Measurements from ENCODE around the gene SLC52A1.

The SLC52A1 gene

DNA sequence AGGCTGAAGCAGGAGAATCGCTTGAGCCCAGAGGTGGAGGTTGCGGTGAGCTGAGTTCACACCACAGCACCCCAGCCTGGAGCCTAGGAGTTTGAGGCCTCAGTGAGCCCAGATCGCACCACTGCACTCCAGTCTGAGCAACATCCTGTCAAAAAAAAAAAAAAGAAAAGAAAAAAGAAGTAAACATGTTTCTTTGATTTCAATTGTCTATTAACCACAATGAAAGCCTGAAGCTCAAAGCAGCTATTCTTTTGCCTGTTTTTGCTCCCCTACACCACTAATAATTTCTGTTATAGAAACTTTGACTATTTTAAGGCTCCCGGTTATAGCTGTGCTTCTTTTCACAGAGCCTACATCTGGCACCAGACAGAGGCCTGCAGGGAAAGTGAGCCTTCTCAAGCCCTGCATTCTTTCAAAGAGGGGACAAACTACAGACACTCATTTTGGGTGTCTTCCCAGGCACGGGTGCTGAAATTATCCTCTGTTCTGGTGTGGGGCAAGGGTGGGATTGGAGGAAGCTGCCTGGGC, 14.2 kb upstream of the SLC52A1 start:
- Histone ChIP-seq H3K4me1 (ENCODE audit: control insufficient read depth in 1 of 2, insufficient read depth in 1 of 2, low read depth in 1 of 2, low read length in 1 of 2) (no peaks in the 10 kb centered on the region), H3K27me3 (peaks cover 8% of the 10 kb centered on the region), H3K4me3 (ENCODE audit: low read depth in 1 of 2, low read length in 1 of 2) (no peak overlapping the region), H3K27ac (no peak overlapping the region), H3K9me3 (no peaks in the 10 kb centered on the region), H3K36me3 (no peaks in the 10 kb centered on the region)
- TF ChIP-seq, protein P1, sequence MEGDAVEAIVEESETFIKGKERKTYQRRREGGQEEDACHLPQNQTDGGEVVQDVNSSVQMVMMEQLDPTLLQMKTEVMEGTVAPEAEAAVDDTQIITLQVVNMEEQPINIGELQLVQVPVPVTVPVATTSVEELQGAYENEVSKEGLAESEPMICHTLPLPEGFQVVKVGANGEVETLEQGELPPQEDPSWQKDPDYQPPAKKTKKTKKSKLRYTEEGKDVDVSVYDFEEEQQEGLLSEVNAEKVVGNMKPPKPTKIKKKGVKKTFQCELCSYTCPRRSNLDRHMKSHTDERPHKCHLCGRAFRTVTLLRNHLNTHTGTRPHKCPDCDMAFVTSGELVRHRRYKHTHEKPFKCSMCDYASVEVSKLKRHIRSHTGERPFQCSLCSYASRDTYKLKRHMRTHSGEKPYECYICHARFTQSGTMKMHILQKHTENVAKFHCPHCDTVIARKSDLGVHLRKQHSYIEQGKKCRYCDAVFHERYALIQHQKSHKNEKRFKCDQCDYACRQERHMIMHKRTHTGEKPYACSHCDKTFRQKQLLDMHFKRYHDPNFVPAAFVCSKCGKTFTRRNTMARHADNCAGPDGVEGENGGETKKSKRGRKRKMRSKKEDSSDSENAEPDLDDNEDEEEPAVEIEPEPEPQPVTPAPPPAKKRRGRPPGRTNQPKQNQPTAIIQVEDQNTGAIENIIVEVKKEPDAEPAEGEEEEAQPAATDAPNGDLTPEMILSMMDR (IDR thresholded peaks at IDR 0.05), result no peak

DNA sequence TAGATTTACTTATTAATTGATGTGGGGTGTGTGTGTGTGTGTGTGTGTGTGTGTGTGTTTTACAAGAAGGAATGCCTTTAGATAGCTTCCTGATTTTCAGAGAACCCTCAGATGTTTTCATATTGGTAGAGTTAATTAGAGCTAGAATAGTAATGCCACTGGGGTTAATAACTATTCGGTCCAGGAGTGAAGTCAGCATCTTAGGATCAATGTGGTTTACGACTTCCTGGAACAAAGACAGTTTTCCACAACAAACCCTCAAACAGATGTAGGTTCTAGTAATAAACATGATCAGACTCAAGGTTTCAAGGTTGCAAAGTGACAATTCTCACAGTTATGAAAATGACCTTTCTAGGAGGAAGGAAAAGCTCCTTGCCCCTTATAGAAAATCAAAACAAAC, 12.2 kb upstream of the SLC52A1 start:
- Histone ChIP-seq H3K9me3 (no peaks in the 10 kb centered on the region), H3K27me3 (peaks cover under 1% of the 10 kb centered on the region), H3K27ac (no peak overlapping the region), H3K4me1 (ENCODE audit: control insufficient read depth in 1 of 2, insufficient read depth in 1 of 2, low read depth in 1 of 2, low read length in 1 of 2) (no peaks in the 10 kb centered on the region), H3K4me3 (ENCODE audit: low read depth in 1 of 2, low read length in 1 of 2) (no peak overlapping the region), H3K36me3 (no peaks in the 10 kb centered on the region)
- TF ChIP-seq, protein P1 (IDR thresholded peaks at IDR 0.05), result no peak

DNA sequence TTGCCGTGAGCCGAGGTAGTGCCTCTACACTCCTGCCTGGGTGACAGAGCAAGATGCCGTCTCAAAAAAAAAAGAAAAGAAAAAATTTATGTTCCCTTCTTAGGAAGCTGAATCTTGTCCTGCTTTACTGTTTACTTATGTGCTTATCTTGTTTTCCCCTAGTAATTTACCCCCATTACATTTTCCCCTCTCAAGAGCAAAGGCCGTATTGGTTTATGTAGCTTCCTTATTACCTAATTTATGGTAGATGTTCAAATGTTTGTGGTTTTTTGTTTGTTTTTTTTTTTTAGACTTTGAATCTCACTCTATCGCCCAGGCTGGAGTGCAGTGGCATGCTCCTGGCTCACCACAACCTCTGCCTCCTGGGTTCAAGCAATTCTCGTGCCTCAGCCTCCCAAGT, 10.3 kb upstream of the SLC52A1 start:
- TF ChIP-seq, protein P1 (IDR thresholded peaks at IDR 0.05), result no peak
- H3K27ac ChIP-seq, result no peak overlapping the region
- no peak overlapping the region for H3K4me3 ChIP-seq (ENCODE audit: low read depth in 1 of 2, low read length in 1 of 2)
- no peaks in the 10 kb centered on the region for H3K36me3 ChIP-seq
- no peaks in the 10 kb centered on the region for H3K9me3 ChIP-seq
- H3K4me1 ChIP-seq (ENCODE audit: control insufficient read depth in 1 of 2, insufficient read depth in 1 of 2, low read depth in 1 of 2, low read length in 1 of 2), result no peaks in the 10 kb centered on the region
- no peaks in the 10 kb centered on the region for H3K27me3 ChIP-seq

DNA sequence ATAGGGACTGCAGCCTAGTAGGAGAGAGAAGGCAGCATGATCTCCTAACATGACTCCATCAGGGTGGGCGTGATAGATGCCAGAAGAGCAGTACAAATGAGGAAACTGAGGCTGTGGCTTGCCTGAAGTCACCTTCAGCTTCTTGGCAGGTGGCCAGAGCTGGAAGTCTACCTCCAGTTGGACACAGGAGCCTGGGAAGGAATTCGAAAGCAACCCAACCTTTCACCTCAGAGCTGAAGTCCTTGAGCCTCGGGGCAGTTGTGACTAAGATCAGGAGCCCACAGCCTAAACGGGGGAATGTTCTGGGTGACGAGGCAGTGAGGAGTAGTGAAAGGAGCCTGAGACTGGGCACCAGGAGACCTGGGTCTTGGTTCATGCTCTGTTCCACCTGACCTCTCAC, 9.4 kb upstream of the SLC52A1 start:
- no peaks in the 10 kb centered on the region for H3K9me3 ChIP-seq
- H3K4me3 ChIP-seq (ENCODE audit: low read depth in 1 of 2, low read length in 1 of 2), result no peak overlapping the region
- no peaks in the 10 kb centered on the region for H3K36me3 ChIP-seq
- H3K27ac ChIP-seq, result no peak overlapping the region
- H3K4me1 ChIP-seq (ENCODE audit: control insufficient read depth in 1 of 2, insufficient read depth in 1 of 2, low read depth in 1 of 2, low read length in 1 of 2), result no peaks in the 10 kb centered on the region
- TF ChIP-seq, protein P1 (IDR thresholded peaks at IDR 0.05), result no peak
- H3K27me3 ChIP-seq, result peaks cover 8% of the 10 kb centered on the region

DNA sequence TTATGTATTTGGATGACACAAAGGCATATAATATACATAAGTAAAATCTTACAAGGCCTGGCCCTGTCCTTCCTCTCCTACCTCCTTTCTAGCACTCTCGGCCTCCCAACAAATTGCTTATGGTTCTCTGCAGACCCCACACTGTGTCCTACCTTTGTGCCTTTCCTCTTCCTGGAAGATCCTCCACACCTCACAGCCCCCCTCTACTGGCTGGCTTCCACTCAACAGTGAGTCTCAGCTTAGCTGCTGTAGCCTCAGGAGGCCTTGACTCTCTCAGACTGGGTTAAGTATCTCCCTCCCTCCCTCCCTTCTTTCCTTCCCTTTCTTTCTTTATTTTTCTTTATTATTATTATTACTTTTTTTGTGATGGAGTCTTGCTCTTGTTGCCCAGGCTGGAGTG, 8.3 kb upstream of the SLC52A1 start:
- Histone ChIP-seq H3K4me1 (ENCODE audit: control insufficient read depth in 1 of 2, insufficient read depth in 1 of 2, low read depth in 1 of 2, low read length in 1 of 2) (no peaks in the 10 kb centered on the region), H3K27ac (no peak overlapping the region), H3K4me3 (ENCODE audit: low read depth in 1 of 2, low read length in 1 of 2) (no peak overlapping the region), H3K9me3 (no peaks in the 10 kb centered on the region), H3K27me3 (peaks cover 10% of the 10 kb centered on the region), H3K36me3 (no peaks in the 10 kb centered on the region)
- TF ChIP-seq, protein P1 (IDR thresholded peaks at IDR 0.05), result no peak
